ENCODE data around the gene PPM1J.
A peak's percentile ranks its signal among the peaks of the same experiment; 100 is the strongest.
"Not testable (repeated sequence)": the region's sequence is repeated elsewhere in the genome, so short reads cannot be mapped to it uniquely, and the experiment has no call there.

Gene PPM1J

DNA sequence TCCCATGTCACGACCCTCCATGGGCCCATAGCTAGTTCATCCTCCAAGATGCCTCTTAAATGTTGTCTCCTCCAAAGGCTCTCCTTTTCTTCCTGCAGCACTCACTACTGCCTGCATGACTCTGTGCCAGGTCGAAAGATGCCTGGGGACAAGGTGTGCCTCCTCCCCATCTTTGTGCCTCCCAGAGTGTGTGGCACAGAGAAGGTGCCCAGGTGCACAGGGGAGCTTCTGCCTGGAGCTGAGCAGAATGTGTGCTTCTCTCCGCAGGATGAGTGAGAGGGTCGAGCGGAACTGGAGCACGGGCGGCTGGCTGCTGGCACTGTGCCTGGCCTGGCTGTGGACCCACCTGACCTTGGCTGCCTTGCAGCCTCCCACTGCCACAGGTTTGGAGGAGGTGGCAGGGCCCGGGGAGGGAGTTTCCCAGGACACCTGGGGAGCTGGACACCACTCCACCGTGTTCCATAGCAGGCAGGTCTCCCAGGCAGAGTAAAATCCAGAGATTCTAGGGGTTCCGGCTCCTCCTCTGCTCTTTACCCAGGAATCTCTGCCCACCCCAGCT lies 6.9 kb upstream of the PPM1J start:
- DNase-seq: no peak

DNA sequence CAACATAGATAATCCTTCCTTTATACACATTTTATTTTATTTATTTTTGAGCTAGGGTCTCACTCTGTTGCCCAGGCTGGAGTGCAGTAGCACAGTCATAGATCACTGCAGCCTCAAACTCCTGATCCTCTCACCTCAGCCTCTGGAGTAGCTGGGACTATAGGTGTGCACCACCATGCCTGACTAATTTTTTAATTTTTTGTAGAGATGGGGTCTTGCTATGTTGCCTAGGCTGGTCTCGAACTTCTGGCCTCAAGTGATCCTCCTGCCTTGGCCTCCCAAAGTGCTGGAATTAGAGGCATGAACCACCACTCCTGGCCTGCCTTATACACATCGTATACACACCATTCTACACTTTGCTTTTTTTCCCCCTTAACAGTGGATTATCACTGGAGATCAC lies 6.2 kb upstream of the PPM1J start:
- not testable (repeated sequence) for DNase-seq

GRCh38 chr1:112720800-112721199 lies 5.7 kb upstream of the PPM1J start:
- DNase-seq: no peak

GRCh38 chr1:112719706-112720105 lies 4.6 kb upstream of the PPM1J start:
- DNase-seq: no peak

DNA sequence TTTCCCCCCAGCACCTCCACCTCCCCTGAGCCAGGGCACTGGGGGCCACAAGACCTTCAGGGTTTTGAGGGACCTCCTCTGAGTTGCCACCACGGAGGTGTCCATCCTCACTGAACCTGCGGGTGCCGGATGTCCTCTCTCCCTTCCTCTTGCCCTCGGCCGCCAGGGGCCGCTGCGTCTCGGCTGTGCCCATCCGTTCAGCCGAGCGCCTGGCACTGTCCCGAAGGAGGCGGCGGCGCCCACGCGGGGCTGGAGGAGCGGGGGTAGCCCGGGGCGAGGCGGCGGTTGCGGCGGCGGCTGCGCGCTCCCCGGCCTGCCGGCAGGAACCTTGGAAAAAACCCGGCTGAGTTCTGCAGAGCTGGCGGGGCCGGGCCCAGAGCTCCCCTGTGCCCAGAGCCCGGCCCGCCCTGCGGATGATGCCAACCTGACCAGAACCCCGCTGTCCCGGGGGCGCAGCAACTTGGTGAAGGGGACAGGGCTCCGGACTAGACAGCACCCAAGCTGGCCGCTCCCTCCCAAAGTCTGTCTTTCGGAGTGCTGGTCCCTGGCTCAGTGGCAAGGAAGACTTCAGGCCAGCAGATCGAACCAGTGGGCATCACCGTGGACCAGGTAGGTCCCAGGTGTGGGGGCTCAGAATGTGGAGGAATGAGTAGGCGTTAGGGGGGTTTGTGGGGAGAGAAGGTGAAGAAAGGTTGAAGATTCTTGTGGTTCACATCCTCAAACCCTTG lies 3.7 kb upstream of the PPM1J start:
- peak; percentile 84 to 85 for DNase-seq

- no peak for DNase-seq
Measured at GRCh38 chr1:112717263-112717873, 2.2 kb upstream of the PPM1J start.

GRCh38 chr1:112716133-112716720 lies 1.1 kb upstream of the PPM1J start:
- DNase-seq: peak; percentile 88

GRCh38 chr1:112714313-112715263 lies 544 bp downstream of the PPM1J start:
- DNase-seq: peak in 1 of 2 experiments; percentile 51

DNA sequence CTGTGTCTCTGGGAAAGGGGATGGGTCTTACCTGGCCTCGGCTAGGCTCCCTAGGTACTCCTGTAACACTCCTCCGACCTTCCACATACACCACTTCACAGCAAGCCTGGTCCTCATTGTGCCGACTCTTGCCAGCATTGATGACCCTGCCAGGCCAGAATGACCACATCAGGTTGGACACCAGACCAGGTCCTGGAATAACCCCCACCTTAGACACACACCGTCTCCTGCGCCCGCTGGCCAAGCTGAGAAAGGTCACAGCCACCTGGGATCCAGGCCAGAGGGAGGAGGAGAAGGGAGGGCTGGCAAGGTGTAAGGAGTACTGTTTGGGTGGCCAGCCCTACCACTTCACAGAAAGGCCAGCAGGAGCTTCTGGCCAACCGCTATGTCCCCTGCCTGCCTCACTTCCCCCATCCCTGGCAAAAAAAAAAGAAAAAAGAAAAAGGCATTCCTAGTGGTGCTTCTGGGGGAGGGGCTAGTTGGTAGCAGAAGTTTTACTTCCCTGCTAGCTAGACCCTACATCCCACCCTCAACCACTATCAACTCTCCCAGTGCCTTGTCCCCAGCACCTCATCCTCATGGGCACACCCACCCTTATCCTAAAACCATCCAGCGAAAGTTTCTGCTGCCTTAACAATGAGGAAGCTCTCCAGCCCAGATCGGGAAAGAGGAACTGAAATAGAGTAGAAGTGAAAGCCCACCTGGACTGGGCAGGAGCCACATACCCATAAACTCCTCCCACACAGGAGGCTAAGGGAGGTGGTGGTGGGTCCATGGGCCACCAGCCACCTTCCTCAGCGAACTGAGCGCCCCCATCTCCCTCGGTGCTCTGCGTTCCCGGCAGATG lies 1.4 kb downstream of the PPM1J start:
- no peak for DNase-seq

DNA sequence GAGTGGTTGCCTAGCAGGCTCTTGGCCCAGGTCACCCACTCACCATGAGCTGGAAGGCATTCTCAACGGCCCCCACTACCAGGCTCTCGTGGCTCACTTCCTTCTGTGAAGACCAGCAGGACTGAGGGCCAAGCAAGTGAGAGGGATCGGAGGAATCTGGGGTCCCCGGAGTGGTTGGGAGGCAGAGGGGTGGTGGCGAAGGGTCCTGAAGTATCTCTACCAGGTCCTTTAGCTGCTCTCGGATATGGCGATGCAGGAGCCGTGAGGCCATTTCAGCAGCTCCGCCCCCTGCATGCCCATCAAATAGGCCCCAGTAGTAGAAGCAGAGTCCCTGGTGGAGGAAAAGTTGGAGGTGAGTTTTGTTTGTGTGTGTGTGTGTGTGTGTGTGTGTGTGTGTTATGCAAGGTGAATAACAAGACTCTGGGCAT lies 2.4 kb downstream of the PPM1J start:
- no peak for DNase-seq

- no peak for DNase-seq
Measured at GRCh38 chr1:112712191-112712590, 2.9 kb downstream of the PPM1J start.

GRCh38 chr1:112711670-112712069 lies 3.5 kb downstream of the PPM1J start:
- no peak for DNase-seq

DNA sequence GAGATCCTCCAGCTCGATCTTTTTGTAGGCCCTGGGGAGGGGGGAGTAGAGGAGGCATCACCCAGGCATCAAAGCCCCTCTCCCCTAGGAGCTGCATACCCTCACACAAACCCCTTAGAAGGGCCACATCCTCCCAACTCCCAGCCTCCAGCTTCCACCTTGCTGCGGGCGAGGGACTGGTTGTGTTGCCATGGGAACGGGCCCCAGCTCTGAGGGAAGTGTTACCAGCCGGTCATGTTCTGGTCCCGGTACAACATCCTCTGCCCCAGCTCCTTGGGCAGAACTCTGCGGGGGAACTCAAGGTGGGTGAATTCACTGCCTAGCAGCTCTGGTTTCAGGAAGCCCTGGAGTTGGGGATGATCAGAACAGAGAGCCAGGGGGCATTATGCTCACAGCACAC lies 4.1 kb downstream of the PPM1J start:
- DNase-seq: no peak

- no peak for DNase-seq
Measured at GRCh38 chr1:112710586-112710985, 4.5 kb downstream of the PPM1J start.

- DNase-seq: no peak
Measured at GRCh38 chr1:112710159-112710558, 5.0 kb downstream of the PPM1J start.

GRCh38 chr1:112708489-112708888 lies 6.6 kb downstream of the PPM1J start:
- no peak for DNase-seq

GRCh38 chr1:112708002-112708448 lies 7.1 kb downstream of the PPM1J start:
- no peak for DNase-seq

DNA sequence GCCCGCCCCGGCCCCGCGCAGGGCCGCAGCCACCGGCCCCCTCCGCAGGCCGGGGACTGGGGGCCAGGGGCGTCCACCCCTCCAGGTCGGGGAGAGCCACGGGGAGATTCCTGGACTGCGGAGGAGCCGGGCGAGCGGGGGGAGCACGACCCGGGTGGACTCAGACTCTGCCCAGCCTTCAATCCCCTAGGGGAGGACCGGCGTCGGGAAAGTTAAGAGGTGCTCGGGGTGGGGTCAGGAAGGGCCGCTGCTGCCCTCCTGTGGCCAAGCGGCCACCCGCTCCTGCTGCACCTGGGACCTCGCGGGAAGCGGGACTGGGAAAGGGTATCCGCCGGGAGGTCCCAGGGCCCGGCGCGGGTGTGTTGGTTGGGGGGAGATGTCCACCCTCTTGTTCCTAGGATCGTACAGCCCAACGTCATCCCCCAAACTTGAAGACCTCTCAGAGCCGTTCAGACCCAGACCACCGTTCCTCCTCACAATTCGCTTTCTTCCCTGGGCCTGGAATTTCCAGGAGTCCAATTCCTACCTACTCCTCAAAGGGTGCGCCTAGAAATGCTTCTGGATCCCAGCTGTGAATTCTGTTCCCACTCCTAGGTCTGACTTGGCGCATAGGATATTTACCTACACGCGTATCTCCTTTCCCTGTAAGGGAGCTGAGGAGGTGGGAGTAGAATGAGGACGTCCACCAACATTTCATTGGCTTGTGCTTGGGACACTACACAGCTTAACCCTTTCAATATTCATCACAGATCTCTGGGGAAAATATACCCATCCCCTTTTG lies 7.7 kb downstream of the PPM1J start:
- peak; percentile 81 to 86 for DNase-seq

DNA sequence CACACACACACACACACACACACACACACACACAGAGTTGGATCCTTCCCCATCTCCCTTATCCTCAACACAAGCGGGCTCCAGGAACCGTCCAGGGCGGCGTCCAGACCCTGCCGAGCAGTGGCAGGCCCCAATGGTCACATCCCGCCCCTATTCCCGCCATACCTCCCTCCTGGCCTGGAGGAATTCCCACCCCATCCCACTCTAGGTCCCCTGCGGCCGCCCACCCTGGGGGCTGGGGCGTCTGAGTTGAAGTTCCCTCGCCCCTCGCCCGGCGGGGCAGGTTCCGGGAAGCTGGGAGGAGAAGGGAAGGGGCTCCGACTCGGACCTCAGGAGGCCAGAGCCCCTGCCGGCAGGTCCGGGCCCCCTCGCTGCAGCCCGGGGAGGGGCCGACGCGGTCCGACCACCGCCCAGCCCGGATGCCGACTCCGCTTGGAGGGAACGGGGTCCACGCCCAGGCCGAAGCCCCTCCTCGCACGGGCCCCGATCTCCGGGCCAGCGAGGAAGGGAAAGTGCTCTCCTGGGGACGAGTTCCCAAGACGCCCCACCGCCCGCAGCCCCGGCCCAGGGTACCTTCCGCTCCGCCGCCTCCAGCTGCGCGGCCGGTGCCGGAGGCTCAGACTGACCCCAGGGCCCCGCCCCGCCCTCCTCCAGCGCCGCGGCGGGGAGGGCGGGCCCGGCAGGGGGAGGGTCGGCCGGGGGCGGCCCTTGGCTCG lies 8.5 kb downstream of the PPM1J start, which contains the start of gene RHOC:
Gene RHOC (minus strand): TSS at position 623 of the 716 bp plus-strand sequence. CDS start 3,328 bp downstream, outside the sequence.
- DNase-seq: no peak
